Stimulated activated CD4-positive, alpha-beta T cell treated with anti-CD3 and anti-CD28 coated beads, Interleukin-4, amount 100 ng/mL, for 1 hour (primary cell): ENCODE data around the gene LAMA2.
A peak's percentile ranks its signal among the peaks of the same experiment; 100 is the strongest.
"Not testable (repeated sequence)": the region's sequence is repeated elsewhere in the genome, so short reads cannot be mapped to it uniquely, and the experiment has no call there.

Experiments
- DNase-seq: peaks from one replicate; pipeline ENCODE4 v3.0.0-alpha.2; 2020

Gene LAMA2

DNA sequence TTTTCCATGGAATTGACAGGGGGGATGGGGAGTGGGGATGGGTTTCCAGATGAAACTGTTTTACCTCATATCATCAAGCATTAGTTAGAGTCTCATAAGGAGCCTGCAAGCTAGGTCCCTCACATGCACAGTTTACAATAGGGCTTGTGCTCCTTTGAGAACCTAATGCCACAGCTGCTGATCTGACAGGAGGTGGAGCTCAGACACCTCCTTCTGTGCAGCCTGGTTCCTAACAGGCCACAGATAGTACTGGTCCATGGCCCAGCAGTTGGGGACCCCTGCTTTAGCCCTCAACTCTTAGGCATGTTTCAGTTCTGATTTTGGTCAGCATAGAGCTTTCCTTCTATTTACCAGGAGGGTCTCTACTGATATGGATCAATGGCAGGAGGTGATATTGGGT, 251.6 kb downstream of the LAMA2 start:
- no peak for DNase-seq

GRCh38 chr6:129135451-129135850, 252.5 kb downstream of the LAMA2 start:
- DNase-seq: no peak

DNA sequence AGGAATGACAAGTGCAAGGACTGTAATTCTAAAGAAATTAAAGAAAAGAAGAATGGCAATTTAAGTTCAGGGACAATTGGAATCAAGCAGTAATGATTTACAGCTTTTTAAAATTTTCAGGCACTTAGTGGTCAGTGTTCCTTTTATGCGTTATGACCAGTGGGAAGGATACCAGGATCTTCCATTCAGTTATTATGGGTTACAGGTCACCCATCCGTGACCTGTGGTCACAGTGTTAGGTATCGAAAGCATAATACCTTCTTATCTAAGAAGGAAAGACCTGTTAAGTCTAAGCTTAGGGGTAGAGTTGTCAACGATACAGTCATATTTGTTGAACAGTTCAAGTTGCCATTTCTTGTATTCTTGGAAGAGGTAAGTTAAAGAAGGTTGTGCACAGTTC, 253.8 kb downstream of the LAMA2 start:
- DNase-seq: no peak

- DNase-seq: no peak
These were observed 255.9 kb downstream of the LAMA2 start for GRCh38 chr6:129138739-129139405.

- no peak for DNase-seq
These were observed 257.6 kb downstream of the LAMA2 start for GRCh38 chr6:129140526-129140925.

GRCh38 chr6:129141499-129141898, 258.6 kb downstream of the LAMA2 start:
- DNase-seq: no peak

DNA sequence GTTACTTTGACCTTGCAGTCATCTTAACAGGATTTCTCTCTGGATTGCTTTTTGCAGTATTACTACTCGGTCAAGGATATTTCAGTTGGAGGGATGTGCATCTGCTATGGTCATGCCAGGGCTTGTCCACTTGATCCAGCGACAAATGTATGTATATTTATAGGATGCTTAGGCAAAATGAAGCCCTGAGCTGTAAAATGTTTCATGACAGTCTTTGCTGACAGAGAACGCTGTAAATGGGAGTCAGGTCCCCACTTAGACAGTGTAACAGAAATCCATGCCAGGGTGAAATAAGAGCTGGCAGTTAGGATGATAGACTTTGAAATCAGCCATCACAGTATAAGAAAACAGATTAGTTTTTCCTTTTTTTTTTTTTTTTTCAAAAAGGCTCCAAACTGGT, 264.0 kb downstream of the LAMA2 start:
- DNase-seq: no peak

- no peak for DNase-seq
These were observed 267.6 kb downstream of the LAMA2 start for GRCh38 chr6:129150507-129150906.

- DNase-seq: no peak
These were observed 270.3 kb downstream of the LAMA2 start for GRCh38 chr6:129153257-129153656.

DNA sequence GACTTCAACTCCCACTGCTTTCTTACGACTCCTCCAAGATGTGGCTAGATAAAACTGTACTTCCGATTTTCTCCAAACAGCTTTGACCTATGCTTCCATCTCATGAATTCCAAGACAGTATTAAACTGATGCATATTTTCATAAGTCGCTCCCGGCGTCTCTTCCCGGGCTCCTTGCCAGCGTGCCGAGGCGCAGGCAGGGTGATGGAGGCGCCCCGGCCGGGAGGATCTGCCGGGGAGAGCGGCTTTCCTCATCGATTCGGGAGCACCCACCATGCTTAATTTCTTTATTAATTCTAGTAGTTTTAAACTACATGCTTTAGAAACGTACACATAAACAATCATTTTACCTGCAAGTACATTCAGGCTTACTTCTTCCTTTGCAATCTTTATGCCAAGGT, 276.3 kb downstream of the LAMA2 start:
- not testable (repeated sequence) for DNase-seq

- no peak for DNase-seq
These were observed 279.7 kb downstream of the LAMA2 start for GRCh38 chr6:129162605-129163004.

DNA sequence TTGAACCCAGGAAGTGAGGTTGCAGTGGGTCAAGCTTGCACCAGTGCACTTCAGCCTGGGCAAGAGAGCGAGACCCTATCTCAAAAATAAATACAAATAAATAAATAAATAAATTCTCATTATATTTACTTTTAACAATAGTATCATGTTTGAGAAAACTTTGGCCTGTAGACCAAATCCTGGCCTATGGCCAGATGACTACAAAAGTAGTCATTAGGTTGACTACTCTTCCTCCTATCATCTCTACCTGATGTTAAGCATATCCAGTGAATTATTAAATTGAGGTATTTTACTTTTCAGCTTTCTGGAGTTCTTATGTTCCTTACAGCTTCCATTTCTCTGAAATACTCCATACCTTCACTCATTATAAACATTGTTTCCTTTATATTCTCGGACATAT, 280.6 kb downstream of the LAMA2 start:
- no peak for DNase-seq

GRCh38 chr6:129164032-129164431, 281.1 kb downstream of the LAMA2 start:
- no peak for DNase-seq

DNA sequence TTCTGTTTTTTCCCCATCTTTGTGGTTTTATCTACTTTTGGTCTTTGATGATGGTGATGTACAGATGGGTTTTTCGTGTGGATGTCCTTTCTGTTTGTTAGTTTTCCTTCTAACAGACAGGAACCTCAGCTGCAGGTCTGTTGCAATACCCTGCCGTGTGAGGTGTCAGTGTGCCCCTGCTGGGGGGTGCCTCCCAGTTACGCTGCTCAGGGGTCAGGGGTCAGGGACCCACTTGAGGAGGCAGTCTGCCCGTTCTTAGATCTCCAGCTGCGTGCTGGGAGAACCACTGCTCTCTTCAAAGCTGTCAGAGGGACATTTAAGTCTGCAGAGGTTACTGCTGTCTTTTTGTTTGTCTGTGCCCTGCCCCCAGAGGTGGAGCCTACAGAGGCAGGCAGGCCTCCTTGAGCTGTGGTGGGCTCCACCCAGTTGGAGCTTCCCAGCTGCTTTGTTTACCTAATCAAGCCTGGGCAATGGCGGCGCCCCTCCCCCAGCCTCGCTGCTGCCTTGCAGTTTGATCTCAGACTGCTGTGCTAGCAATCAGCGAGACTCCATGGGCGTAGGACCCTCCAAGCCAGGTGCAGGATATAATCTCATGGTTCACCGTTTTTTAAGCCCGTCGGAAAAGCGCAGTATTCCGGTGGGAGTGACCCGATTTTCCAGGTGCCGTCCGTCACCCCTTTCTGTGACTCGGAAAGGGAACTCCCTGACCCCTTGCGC, 289.5 kb downstream of the LAMA2 start:
- DNase-seq: peak; percentile 1

- no peak for DNase-seq
These were observed 292.1 kb downstream of the LAMA2 start for GRCh38 chr6:129175066-129175465.

- DNase-seq: no peak
These were observed 294.9 kb downstream of the LAMA2 start for GRCh38 chr6:129177801-129178200.

DNA sequence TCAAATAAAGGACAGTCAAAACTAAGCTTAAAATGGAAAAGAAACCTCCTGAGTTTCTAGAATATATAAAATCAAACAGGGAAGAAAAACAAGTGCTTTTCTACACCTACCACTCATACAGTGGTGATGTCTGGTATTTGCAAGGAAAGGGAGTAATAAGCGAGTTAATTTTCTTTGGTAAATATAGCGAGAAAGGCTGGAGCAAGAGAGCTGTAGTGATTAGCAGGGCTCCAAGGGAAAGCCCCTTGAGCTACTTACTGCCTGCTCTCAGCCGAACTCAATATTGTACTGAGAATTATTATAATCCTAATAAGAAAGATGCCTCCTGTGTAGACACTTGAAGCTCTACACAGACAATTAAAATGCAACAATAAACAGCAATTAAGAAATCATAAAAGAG, 296.3 kb downstream of the LAMA2 start:
- DNase-seq: no peak

DNA sequence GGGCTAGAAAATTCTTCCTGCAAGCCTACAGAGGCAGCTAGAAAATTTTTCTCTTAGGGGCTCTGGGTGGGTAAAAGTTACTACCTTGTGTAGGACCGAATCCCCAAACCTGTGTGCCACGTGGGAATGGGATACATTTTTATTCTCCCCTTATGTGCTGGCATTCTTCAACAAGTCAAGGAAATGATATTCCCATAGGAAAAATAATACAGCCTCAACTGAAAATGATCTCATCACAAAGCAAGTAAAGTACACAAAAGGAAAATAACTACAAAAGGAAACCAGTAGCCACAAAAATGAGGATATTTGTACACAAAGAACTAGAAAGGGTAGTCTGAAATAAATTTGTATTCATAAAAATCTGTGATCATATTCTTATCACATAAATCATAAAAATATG, 298.1 kb downstream of the LAMA2 start:
- no peak for DNase-seq

GRCh38 chr6:129183187-129183591, 300.3 kb downstream of the LAMA2 start:
- no peak for DNase-seq

DNA sequence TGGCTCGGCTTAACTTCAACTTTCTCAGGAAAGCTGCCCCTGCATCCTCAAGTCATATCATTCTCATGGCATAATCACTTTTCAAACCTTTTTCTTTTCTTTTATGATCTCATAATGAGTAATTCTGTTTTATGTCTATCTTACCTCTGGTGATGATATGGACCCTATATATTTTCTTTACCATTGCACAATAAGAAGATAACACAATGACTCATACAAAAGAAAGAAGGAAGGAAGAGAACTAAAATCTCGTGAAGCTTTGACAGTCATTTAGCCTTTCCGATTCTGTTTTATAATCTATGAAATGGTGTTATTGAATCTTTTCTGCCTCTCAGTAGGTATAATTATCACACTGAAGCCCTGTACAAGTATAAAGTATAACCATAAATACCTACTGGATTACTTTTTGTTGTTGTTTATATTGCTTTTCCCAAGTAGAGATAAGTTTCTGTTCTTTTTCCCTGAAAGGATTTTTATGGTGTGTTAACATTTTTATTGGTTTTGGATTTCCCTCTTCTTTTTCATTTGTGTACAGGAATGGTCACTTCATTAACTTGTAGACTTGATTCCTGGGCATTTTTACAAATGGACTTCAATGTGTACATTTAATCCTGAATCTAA, 300.9 kb downstream of the LAMA2 start:
- DNase-seq: no peak

DNA sequence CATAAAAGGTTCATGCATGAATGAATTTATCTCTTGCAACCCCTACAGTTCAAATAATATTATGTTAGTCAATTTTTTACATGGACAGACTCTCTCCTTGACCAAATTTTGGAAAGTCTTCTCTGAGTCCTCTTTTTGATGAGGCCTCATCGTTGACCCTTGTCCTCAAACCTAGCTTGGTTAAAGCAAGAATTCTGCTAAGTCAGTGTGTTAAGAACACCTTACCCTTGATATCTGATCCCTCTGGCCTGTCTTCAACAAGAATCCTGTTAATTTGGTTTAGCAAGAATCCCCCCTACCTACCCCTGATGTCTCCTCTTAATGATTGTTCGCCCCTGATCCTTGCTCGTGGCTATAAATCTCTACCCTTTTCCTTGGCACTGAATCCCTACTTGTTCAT, 301.4 kb downstream of the LAMA2 start:
- no peak for DNase-seq

DNA sequence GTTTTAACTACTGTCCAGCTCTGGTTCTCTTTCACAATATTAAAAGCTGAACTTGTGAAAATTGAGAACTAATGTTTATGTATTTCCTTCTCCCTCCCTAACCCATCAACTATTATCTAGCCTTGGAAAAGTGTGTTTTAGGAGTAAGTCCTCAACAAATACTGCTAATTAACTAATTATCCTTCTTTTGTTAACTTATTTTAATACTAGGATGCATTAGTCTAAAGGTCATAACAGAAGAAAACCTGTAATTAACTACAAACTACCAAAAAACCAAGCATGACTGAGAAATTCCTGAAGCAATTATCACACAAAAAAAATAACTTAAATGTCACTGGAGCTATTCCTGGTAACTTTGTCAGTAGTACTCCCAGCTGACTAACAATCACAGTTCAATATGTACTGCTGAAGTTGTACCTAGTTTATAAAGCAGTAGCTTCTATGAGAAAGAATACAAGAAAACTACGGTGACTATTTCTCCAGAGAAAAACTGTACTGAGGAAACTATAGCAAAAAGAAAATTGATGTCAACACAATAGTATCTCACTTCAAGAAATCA, 301.9 kb downstream of the LAMA2 start:
- no peak for DNase-seq

DNA sequence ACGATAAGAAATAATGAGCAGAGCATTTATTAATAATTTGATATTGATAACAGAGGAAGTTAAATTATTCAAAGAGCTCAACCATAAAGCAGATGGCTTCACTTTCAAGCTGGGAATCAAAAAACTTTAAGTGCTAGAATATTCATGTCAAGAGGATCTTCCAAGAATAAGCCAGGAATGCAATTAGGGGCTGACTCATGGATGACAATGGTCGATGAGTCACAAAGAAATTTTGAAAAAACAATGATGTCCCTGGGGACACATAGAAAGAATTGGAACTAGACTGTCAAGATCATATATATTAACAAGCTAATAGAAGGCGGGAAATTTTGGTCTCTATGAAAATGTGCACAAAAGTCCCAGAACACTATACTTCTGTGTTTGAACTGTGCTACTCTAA, 304.1 kb downstream of the LAMA2 start:
- DNase-seq: no peak

GRCh38 chr6:129188306-129188705, 305.4 kb downstream of the LAMA2 start:
- no peak for DNase-seq
